ENCODE results near the gene ERAS.
"Not testable (repeated sequence)": the region's sequence is repeated elsewhere in the genome, so short reads cannot be mapped to it uniquely, and the experiment has no call there.

Gene ERAS

GRCh38 chrX:48813644-48814043, 12.7 kb upstream of the ERAS start:
- no peak for TF ChIP-seq CTCF (conservative IDR thresholded peaks at IDR 0.05; ENCODE audit: low read depth, low read length)
- no peak for DNase-seq (ENCODE audit: low read depth)
- H3K4me3 ChIP-seq (ENCODE audit: low read depth, low read length), result no peak overlapping the region

- no peak overlapping the region for H3K4me3 ChIP-seq (ENCODE audit: low read depth, low read length)
- no peak for TF ChIP-seq CTCF (conservative IDR thresholded peaks at IDR 0.05; ENCODE audit: low read depth, low read length)
- no peak for DNase-seq (ENCODE audit: low read depth)
These were observed 11.6 kb upstream of the ERAS start for GRCh38 chrX:48814722-48815121.

- H3K4me3 ChIP-seq (ENCODE audit: low read depth, low read length), result no peak overlapping the region
- no peak for DNase-seq (ENCODE audit: low read depth)
- TF ChIP-seq CTCF (conservative IDR thresholded peaks at IDR 0.05; ENCODE audit: low read depth, low read length), result no peak
These were observed 11.0 kb upstream of the ERAS start for GRCh38 chrX:48815266-48815665.

- TF ChIP-seq CTCF (conservative IDR thresholded peaks at IDR 0.05; ENCODE audit: low read depth, low read length), result no peak
These were observed 10.1 kb upstream of the ERAS start for GRCh38 chrX:48816014-48816810.

GRCh38 chrX:48818098-48818497, 8.2 kb upstream of the ERAS start:
- TF ChIP-seq CTCF (conservative IDR thresholded peaks at IDR 0.05; ENCODE audit: low read depth, low read length), result no peak
- no peak for DNase-seq (ENCODE audit: low read depth)
- H3K4me3 ChIP-seq (ENCODE audit: low read depth, low read length), result no peak overlapping the region

More at GRCh38 chrX:48816014-48816810, 10.1 kb upstream of the ERAS start:
- no peak for DNase-seq (ENCODE audit: low read depth)
- no peak overlapping the region for H3K4me3 ChIP-seq (ENCODE audit: low read depth, low read length)

- DNase-seq (ENCODE audit: low read depth), result no peak
- H3K4me3 ChIP-seq (ENCODE audit: low read depth, low read length), result no peak overlapping the region
- no peak for TF ChIP-seq CTCF (conservative IDR thresholded peaks at IDR 0.05; ENCODE audit: low read depth, low read length)
These were observed 7.4 kb upstream of the ERAS start for GRCh38 chrX:48818866-48819265.

GRCh38 chrX:48819394-48819793, 6.9 kb upstream of the ERAS start:
- H3K4me3 ChIP-seq (ENCODE audit: low read depth, low read length); DNase-seq (ENCODE audit: low read depth): not testable (repeated sequence)
